GM12892 (cell line): ENCODE data around the gene SNRPD3.

ENCODE experiments used
- DNase-seq: peaks from one replicate; pipeline ENCODE4 v3.0.0; 2011; ENCODE audit not compliant: insufficient read length
- FAIRE-seq: peaks from 2 replicates; lab custom pipeline; 2011; peaks lifted over from hg19 to GRCh38; lab: Jason Lieb, UNC
- POLR2A ChIP-seq: IDR thresholded peaks from 2 replicates; pipeline ENCODE4 v1.6.1; 2011; ENCODE audit warnings: low read depth, low read length, control low read depth
- POLR2AphosphoS5 ChIP-seq: IDR thresholded peaks from 2 replicates; pipeline ENCODE4 v1.6.1; 2011; ENCODE audit warnings: low read depth, low read length, control low read depth
- TAF1 ChIP-seq: IDR thresholded peaks from 2 replicates; pipeline ENCODE4 v1.6.1; 2011; ENCODE audit warnings: low read depth, mild to moderate bottlenecking, control low read depth, low read length, borderline replicate concordance

Gene SNRPD3

DNA sequence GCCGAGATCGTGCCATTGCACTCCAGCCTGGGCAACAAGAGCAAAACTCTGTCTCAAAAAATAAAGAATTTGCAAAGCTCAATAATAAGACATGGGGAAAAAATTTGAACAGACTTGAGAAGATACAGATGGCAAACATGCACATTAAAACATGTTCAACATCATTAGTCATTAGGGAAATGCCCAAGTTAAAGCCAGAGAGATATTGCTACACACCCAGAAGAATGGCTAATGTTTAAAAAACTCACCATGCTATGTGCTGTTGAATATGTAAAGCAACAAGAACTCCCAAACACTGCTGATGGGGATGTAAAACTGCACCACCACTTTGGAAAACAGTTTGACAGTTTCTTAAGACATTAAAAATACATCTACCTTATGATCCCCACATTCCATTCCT is 24.5 kb downstream of the SNRPD3 start:
- TF ChIP-seq POLR2A (no peak), POLR2AphosphoS5 (no peak), TAF1 (no peak)
- DNase-seq (no peak), FAIRE-seq (no peak)

- TF ChIP-seq POLR2AphosphoS5 (no peak), POLR2A (no peak), TAF1 (no peak)
- DNase-seq: no peak
- FAIRE-seq: no peak
Observed at GRCh38 chr22:24582056-24582814, 26.4 kb downstream of the SNRPD3 start.

GRCh38 chr22:24583221-24584165 is 27.7 kb downstream of the SNRPD3 start:
- TF ChIP-seq POLR2AphosphoS5 (no peak), POLR2A (no peak), TAF1 (no peak)
- DNase-seq (no peak), FAIRE-seq (no peak)

- no peak for DNase-seq
- no peak for FAIRE-seq
- TF ChIP-seq TAF1 (no peak), POLR2AphosphoS5 (no peak), POLR2A (no peak)
Observed at GRCh38 chr22:24584166-24584790, 28.5 kb downstream of the SNRPD3 start.

DNA sequence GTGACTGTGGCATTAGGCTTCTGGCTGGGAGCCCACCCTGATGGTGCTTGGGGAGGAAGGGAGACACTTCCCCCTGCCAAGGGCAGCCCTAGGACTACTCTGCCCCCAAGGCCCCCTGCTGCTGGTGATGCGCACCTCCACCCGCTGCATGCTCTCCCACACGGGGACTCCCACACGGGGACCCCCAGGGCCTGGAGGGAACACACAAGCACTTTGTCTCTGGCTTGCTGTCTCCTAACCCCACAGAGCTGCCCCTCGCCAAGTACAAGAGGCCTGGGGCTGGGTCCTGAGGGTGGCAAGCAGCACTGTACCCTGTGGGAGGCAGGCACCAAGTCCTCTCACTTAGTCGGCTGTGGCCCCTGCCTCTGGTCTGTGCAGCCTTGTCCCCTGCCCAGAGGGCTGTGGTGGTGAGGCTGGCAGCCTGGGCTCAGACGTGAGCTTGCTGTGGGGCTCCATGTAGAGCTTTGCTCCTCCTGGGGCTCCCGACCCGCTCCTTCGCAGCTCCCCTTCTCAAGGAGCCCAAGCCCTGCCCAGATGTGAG is 29.1 kb downstream of the SNRPD3 start:
- DNase-seq (no peak), FAIRE-seq (no peak)
- TF ChIP-seq POLR2AphosphoS5 (no peak), TAF1 (no peak), POLR2A (no peak)

- FAIRE-seq: no peak
Observed at GRCh38 chr22:24585461-24585860, 29.7 kb downstream of the SNRPD3 start.

GRCh38 chr22:24585927-24586546 is 30.2 kb downstream of the SNRPD3 start:
- DNase-seq: no peak
- no peak for FAIRE-seq
- TF ChIP-seq POLR2A (no peak), TAF1 (no peak), POLR2AphosphoS5 (no peak)

More at GRCh38 chr22:24585461-24585860, 29.7 kb downstream of the SNRPD3 start:
- TF ChIP-seq TAF1 (no peak), POLR2A (no peak), POLR2AphosphoS5 (no peak)
- DNase-seq: no peak

- no peak for FAIRE-seq
- no peak for DNase-seq
- TF ChIP-seq POLR2A (no peak), POLR2AphosphoS5 (no peak), TAF1 (no peak)
Observed at GRCh38 chr22:24587251-24587650, 31.5 kb downstream of the SNRPD3 start.

GRCh38 chr22:24587948-24588347 is 32.1 kb downstream of the SNRPD3 start:
- TF ChIP-seq POLR2AphosphoS5 (no peak), TAF1 (no peak), POLR2A (no peak)
- DNase-seq (no peak), FAIRE-seq (no peak)

GRCh38 chr22:24588381-24588756 is 32.6 kb downstream of the SNRPD3 start:
- no peak for DNase-seq
- TF ChIP-seq TAF1 (no peak), POLR2A (no peak), POLR2AphosphoS5 (no peak)
- no peak for FAIRE-seq
